ENCODE measurements around the gene F11R. TPM values are rescaled to one million over a fixed set of nuclear protein-coding genes. Genes with fewer than 3 reads are reported as not detected.

The F11R gene
- total and polyA plus RNA-seq, 2 of the 13 experiments (the other 11 are each of a cell fraction or from before 2014, with no cell fraction given): 95.8 to 105 TPM

DNA sequence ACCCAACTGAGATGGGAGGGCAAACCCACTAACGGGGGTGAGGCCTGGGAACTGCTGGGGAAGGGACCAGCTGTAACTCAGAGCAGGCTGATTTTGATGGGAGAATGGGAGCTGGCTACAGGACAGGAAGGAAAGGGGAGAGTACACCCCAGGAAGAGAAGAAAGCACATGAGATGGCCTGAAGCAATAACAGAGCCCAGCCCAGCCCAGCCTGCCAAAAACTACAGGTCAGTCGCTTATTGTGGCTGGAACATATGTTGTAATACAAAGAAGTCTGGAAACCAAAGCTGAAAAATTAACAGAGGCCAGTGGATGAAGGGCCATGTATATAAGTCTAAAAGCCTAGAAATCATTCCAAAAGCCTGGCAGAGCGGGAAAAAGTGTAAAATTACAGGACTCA lies 67.9 kb downstream of the F11R start:
- in situ Hi-C loops (cut with HindIII; ENCODE audit: extremely low pct_ligation_motif_present, low pct_unique_long_range_greater_than_20kb): loop anchor here (5.0 to 10.0 kb wide), 2 partner anchors 116 to 228 kb away; no protein-coding TSS in a partner anchor
- POLR2A ChIA-PET: no interaction called here
- BruUV-seq (replicated peaks): no TSS peak

More for the DNA sequence above, 67.9 kb downstream of the F11R start:
- Histone ChIP-seq H4K20me1 (ENCODE audit: insufficient read depth, low read length) (no peaks in the 10 kb centered on the region), H3K27ac (ENCODE audit: extremely low read length, insufficient read depth, low read length) (no peak overlapping the region), H3K79me2 (ENCODE audit: insufficient read depth, low read length) (no peaks in the 10 kb centered on the region), H3K4me2 (ENCODE audit: low read depth, low read length) (no peak overlapping the region), H3K36me3 (replicated peaks in 1 of 2; ENCODE audit: control insufficient read depth in 1 of 2, insufficient read depth in 2 of 2, low read length in 2 of 2) (no peaks in the 10 kb centered on the region), H3K9ac (ENCODE audit: insufficient read depth, low read depth, low read length) (no peak overlapping the region), H3K27me3 (ENCODE audit: control insufficient read depth in 1 of 2, insufficient read depth in 2 of 2, low read length in 2 of 2) (peaks cover 1 to 4% of the 10 kb centered on the region in 2 experiments; a peak in 1 of 5 replicates), H3K4me3 (replicated peaks in 1 of 3; ENCODE audit: insufficient read depth in 1 of 3, low read depth in 2 of 3, low read length in 3 of 3) (no peak overlapping the region), H3K4me1 (ENCODE audit: insufficient read depth, low read length) (peaks cover 28% of the 10 kb centered on the region), H2AFZ (ENCODE audit: low read length) (no peak overlapping the region), H3K9me3 (ENCODE audit: low read length) (no peaks in the 10 kb centered on the region)
- CTCF ChIA-PET (ENCODE audit: low intra/inter-chr PET ratio, low total read pairs): interaction anchor here (2.2 kb wide), 1 partner anchor 226 kb away, joined by 7 read pairs; no protein-coding TSS in a partner anchor
- no peak for FAIRE-seq
- no peak for ATAC-seq
- WGBS (ENCODE audit: low lambda C conversion rate): 3% methylated on average over 3 of the region's 3 CpGs
- intact Hi-C loops (cut with micrococcal nuclease; ENCODE audit: unreplicated experiment): no loop called here
- no peak for DNase-seq (ENCODE audit: low spot score)
- no peak for TF ChIP-seq ZZZ3 (CRISPR knock-in tag; IDR thresholded peaks at IDR 0.05; ENCODE audit: borderline replicate concordance)
- no peak for TF ChIP-seq MTF2 (CRISPR knock-in tag; IDR thresholded peaks at IDR 0.05; ENCODE audit: borderline replicate concordance)
- TF ChIP-seq POLR2A (IDR thresholded peaks at IDR 0.05; ENCODE audit: insufficient read depth in 1 of 2, low read depth in 2 of 2, low read length in 2 of 2): no peak
- TF ChIP-seq, protein P1, sequence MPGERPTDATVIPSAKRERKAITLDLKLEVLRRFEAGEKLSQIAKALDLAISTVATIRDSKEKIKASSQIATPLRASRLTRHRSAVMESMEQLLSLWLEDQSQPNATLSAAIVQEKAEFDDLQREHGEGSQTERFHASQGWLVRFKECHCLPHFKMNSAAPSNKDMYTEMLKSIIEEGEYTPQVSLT (CRISPR knock-in tag; IDR thresholded peaks at IDR 0.05; ENCODE audit: borderline replicate concordance, low read depth): no peak
- TF ChIP-seq ATF6 (CRISPR knock-in tag; conservative IDR thresholded peaks at IDR 0.05): no peak
- TF ChIP-seq, protein P2, sequence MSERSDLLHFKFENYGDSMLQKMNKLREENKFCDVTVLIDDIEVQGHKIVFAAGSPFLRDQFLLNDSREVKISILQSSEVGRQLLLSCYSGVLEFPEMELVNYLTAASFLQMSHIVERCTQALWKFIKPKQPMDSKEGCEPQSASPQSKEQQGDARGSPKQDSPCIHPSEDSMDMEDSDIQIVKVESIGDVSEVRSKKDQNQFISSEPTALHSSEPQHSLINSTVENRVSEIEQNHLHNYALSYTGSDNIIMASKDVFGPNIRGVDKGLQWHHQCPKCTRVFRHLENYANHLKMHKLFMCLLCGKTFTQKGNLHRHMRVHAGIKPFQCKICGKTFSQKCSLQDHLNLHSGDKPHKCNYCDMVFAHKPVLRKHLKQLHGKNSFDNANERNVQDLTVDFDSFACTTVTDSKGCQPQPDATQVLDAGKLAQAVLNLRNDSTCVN (CRISPR knock-in tag; IDR thresholded peaks at IDR 0.05; ENCODE audit: borderline replicate concordance): no peak
- no peak for TF ChIP-seq PAXIP1 (CRISPR knock-in tag; conservative IDR thresholded peaks at IDR 0.05)
- no peak for TF ChIP-seq RBFOX2 (IDR thresholded peaks at IDR 0.05; ENCODE audit: low read depth, low read length)
- TF ChIP-seq TCF12 (IDR thresholded peaks at IDR 0.05): no peak
- TF ChIP-seq TCF12 (CRISPR knock-in tag; IDR thresholded peaks at IDR 0.05): no peak
- no peak for TF ChIP-seq SRY (CRISPR knock-in tag; IDR thresholded peaks at IDR 0.05)
- TF ChIP-seq ZNF773 (CRISPR knock-in tag; IDR thresholded peaks at IDR 0.05; ENCODE audit: borderline replicate concordance): no peak
- no peak for TF ChIP-seq NFIC (IDR thresholded peaks at IDR 0.05; ENCODE audit: low read length)

All from HepG2 (cell line).